ENCODE data around the gene PIP5K1B. TPM values are rescaled to one million over a fixed set of nuclear protein-coding genes. Genes with fewer than 3 reads are reported as not detected.

Gene PIP5K1B
- total and polyA plus RNA-seq, 4 donors = 0.09 to 30.9 (median 0.29) TPM

DNA sequence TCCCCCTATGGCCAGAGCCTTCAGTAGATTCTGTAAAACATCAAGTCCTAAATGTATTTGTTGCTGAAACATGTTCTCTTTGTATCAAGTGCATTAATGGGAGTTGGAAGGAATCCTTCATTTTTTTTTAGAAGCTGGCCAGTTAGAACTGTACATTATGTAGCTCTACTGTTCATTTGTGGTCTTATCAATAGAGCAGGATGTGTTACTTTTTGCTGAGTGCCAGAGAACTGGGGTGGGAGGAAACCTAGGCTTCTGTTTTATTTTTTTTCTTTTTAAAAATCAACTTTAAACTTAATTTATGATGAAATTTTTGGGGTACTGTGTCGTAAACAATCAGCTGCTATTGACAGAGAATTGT, 5.1 kb downstream of the PIP5K1B start:
- WGBS = 52% methylated on average over 1 of the region's 1 CpG
- DNase-seq (ENCODE audit: low spot score) = no peak
- no peak overlapping the region for H3K9ac ChIP-seq (ENCODE audit: low read depth in 1 of 2, low read length in 2 of 2)
- H3K4me1 ChIP-seq (ENCODE audit: control insufficient read depth in 4 of 4, insufficient read depth in 4 of 4, low read length in 3 of 4) = peaks cover 4 to 12% (median 6%) of the 10 kb centered on the region in 4 donors
- TF ChIP-seq EGR1 (IDR thresholded peaks at IDR 0.05; ENCODE audit: low read depth in 2 of 2) = no peak
- TF ChIP-seq, protein P1, sequence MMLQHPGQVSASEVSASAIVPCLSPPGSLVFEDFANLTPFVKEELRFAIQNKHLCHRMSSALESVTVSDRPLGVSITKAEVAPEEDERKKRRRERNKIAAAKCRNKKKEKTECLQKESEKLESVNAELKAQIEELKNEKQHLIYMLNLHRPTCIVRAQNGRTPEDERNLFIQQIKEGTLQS (IDR thresholded peaks at IDR 0.05) = no peak
- TF ChIP-seq, protein P2, sequence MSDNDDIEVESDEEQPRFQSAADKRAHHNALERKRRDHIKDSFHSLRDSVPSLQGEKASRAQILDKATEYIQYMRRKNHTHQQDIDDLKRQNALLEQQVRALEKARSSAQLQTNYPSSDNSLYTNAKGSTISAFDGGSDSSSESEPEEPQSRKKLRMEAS (IDR thresholded peaks at IDR 0.05) = no peak
- TF ChIP-seq, protein P3, sequence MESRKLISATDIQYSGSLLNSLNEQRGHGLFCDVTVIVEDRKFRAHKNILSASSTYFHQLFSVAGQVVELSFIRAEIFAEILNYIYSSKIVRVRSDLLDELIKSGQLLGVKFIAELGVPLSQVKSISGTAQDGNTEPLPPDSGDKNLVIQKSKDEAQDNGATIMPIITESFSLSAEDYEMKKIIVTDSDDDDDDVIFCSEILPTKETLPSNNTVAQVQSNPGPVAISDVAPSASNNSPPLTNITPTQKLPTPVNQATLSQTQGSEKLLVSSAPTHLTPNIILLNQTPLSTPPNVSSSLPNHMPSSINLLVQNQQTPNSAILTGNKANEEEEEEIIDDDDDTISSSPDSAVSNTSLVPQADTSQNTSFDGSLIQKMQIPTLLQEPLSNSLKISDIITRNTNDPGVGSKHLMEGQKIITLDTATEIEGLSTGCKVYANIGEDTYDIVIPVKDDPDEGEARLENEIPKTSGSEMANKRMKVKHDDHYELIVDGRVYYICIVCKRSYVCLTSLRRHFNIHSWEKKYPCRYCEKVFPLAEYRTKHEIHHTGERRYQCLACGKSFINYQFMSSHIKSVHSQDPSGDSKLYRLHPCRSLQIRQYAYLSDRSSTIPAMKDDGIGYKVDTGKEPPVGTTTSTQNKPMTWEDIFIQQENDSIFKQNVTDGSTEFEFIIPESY (IDR thresholded peaks at IDR 0.05) = no peak
- TF ChIP-seq NR2F2 (IDR thresholded peaks at IDR 0.05) = no peak
- TF ChIP-seq RXRA (IDR thresholded peaks at IDR 0.05) = no peak
- TF ChIP-seq HNF4A (conservative IDR thresholded peaks at IDR 0.05) = no peak
- TF ChIP-seq, protein P4, sequence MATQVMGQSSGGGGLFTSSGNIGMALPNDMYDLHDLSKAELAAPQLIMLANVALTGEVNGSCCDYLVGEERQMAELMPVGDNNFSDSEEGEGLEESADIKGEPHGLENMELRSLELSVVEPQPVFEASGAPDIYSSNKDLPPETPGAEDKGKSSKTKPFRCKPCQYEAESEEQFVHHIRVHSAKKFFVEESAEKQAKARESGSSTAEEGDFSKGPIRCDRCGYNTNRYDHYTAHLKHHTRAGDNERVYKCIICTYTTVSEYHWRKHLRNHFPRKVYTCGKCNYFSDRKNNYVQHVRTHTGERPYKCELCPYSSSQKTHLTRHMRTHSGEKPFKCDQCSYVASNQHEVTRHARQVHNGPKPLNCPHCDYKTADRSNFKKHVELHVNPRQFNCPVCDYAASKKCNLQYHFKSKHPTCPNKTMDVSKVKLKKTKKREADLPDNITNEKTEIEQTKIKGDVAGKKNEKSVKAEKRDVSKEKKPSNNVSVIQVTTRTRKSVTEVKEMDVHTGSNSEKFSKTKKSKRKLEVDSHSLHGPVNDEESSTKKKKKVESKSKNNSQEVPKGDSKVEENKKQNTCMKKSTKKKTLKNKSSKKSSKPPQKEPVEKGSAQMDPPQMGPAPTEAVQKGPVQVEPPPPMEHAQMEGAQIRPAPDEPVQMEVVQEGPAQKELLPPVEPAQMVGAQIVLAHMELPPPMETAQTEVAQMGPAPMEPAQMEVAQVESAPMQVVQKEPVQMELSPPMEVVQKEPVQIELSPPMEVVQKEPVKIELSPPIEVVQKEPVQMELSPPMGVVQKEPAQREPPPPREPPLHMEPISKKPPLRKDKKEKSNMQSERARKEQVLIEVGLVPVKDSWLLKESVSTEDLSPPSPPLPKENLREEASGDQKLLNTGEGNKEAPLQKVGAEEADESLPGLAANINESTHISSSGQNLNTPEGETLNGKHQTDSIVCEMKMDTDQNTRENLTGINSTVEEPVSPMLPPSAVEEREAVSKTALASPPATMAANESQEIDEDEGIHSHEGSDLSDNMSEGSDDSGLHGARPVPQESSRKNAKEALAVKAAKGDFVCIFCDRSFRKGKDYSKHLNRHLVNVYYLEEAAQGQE (IDR thresholded peaks at IDR 0.05) = no peak
- no peak for TF ChIP-seq TAF1 (conservative IDR thresholded peaks at IDR 0.05)
- TF ChIP-seq SP1 (IDR thresholded peaks at IDR 0.05) = no peak
- TF ChIP-seq FOXA1 (IDR thresholded peaks at IDR 0.05) = no peak
- TF ChIP-seq JUND (IDR thresholded peaks at IDR 0.05) = no peak
- H3K4me3 ChIP-seq (ENCODE audit: low read depth in 1 of 3, low read length in 3 of 3) = no peak overlapping the region
- H3K27me3 ChIP-seq (ENCODE audit: control insufficient read depth in 4 of 4, insufficient read depth in 4 of 4, low read length in 3 of 4) = peaks cover 0 to 26% (median 6%) of the 10 kb centered on the region in 4 donors
- no peaks in the 10 kb centered on the region for H3K36me3 ChIP-seq (ENCODE audit: control insufficient read depth in 4 of 4, insufficient read depth in 3 of 4, low read depth in 1 of 4, low read length in 3 of 4)
- H3K9me3 ChIP-seq (ENCODE audit: control insufficient read depth in 4 of 4, low read length in 3 of 4) = no peaks in the 10 kb centered on the region
- no peak overlapping the region for H3K27ac ChIP-seq (ENCODE audit: low read depth in 1 of 2, low read length in 2 of 2)

DNA sequence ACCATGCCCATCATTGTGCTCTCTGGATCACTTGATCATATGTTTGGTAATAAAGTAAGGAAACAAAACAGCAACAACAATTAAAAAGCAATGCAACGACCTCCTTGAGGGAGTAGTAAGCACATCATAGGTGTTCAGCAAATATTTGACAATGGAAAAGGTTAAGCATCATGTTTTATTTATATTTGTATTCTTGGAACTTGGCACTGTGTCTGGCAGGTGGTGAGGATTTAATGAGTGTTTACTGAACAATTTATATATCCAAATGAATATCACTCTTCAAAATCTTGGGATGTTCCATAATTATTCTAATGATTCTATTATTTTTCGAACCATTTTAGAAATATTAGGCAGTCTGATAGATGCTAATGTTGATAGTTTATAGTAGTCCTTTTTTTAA, 6.2 kb downstream of the PIP5K1B start:
- no peaks in the 10 kb centered on the region for H3K36me3 ChIP-seq (ENCODE audit: control insufficient read depth in 4 of 4, insufficient read depth in 3 of 4, low read depth in 1 of 4, low read length in 3 of 4)
- TF ChIP-seq YY1 (IDR thresholded peaks at IDR 0.05) (no peak), FOXA2 (IDR thresholded peaks at IDR 0.05) (no peak)
- WGBS = 46% methylated on average over 2 of the region's 2 CpGs
- H3K9me3 ChIP-seq (ENCODE audit: control insufficient read depth in 4 of 4, low read length in 3 of 4) = no peaks in the 10 kb centered on the region
- H3K27ac ChIP-seq (ENCODE audit: low read depth in 1 of 2, low read length in 2 of 2) = no peak overlapping the region
- peaks cover 0 to 22% (median 5%) of the 10 kb centered on the region in 4 donors for H3K27me3 ChIP-seq (ENCODE audit: control insufficient read depth in 4 of 4, insufficient read depth in 4 of 4, low read length in 3 of 4)
- H3K4me3 ChIP-seq (ENCODE audit: low read depth in 1 of 3, low read length in 3 of 3) = no peak overlapping the region
- no peak for DNase-seq (ENCODE audit: low spot score)
- H3K9ac ChIP-seq (ENCODE audit: low read depth in 1 of 2, low read length in 2 of 2) = no peak overlapping the region
- H3K4me1 ChIP-seq (ENCODE audit: control insufficient read depth in 4 of 4, insufficient read depth in 4 of 4, low read length in 3 of 4) = peaks cover 0 to 1% (median 0%) of the 10 kb centered on the region in 4 donors

DNA sequence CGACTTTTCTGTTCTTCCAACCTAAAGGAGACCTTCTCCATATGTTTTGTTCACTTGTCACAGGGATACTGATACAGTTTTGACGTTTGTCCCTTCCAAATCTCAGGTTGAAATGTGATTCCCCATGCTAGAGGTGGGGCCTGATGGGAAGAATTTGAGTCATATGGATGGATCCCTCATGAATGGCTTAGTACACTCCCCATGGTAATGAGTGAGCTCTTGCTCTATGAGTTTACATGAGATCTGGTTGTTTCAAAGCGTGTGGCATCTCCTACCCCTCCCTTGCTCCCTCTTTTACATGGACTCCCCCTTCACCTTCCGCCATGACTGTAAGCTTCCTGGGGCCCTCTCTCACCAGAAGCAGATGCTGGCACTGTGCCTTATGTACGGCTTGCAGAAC, 6.9 kb downstream of the PIP5K1B start:
- Histone ChIP-seq H3K9me3 (ENCODE audit: control insufficient read depth in 4 of 4, low read length in 3 of 4) (no peaks in the 10 kb centered on the region), H3K4me1 (ENCODE audit: control insufficient read depth in 4 of 4, insufficient read depth in 4 of 4, low read length in 3 of 4) (no peaks in the 10 kb centered on the region), H3K27ac (ENCODE audit: low read depth in 1 of 2, low read length in 2 of 2) (no peak overlapping the region), H3K4me3 (ENCODE audit: low read depth in 1 of 3, low read length in 3 of 3) (no peak overlapping the region), H3K9ac (ENCODE audit: low read depth in 1 of 2, low read length in 2 of 2) (no peak overlapping the region), H3K27me3 (ENCODE audit: control insufficient read depth in 4 of 4, insufficient read depth in 4 of 4, low read length in 3 of 4) (peaks cover 0 to 15% (median 2%) of the 10 kb centered on the region in 4 donors), H3K36me3 (ENCODE audit: control insufficient read depth in 4 of 4, insufficient read depth in 3 of 4, low read depth in 1 of 4, low read length in 3 of 4) (no peaks in the 10 kb centered on the region)
- WGBS = 74% methylated on average over 5 of the region's 5 CpGs
- no peak for DNase-seq (ENCODE audit: low spot score)
- TF ChIP-seq HNF4G (IDR thresholded peaks at IDR 0.05) (no peak), NR2F2 (IDR thresholded peaks at IDR 0.05) (no peak), FOXA1 (IDR thresholded peaks at IDR 0.05) (no peak), TAF1 (conservative IDR thresholded peaks at IDR 0.05) (no peak)
- TF ChIP-seq, protein P4 (IDR thresholded peaks at IDR 0.05) = no peak
- TF ChIP-seq, protein P5, sequence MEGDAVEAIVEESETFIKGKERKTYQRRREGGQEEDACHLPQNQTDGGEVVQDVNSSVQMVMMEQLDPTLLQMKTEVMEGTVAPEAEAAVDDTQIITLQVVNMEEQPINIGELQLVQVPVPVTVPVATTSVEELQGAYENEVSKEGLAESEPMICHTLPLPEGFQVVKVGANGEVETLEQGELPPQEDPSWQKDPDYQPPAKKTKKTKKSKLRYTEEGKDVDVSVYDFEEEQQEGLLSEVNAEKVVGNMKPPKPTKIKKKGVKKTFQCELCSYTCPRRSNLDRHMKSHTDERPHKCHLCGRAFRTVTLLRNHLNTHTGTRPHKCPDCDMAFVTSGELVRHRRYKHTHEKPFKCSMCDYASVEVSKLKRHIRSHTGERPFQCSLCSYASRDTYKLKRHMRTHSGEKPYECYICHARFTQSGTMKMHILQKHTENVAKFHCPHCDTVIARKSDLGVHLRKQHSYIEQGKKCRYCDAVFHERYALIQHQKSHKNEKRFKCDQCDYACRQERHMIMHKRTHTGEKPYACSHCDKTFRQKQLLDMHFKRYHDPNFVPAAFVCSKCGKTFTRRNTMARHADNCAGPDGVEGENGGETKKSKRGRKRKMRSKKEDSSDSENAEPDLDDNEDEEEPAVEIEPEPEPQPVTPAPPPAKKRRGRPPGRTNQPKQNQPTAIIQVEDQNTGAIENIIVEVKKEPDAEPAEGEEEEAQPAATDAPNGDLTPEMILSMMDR (IDR thresholded peaks at IDR 0.05; ENCODE audit: low read depth, low read length, missing input control) = no peak
